Ishikawa (cell line): ENCODE results near the gene TSC1.

Experiments
- CEBPB ChIP-seq: IDR thresholded peaks from 2 replicates; pipeline ENCODE4 v1.6.1; 2012
- CREB1 ChIP-seq: IDR thresholded peaks from 2 replicates; pipeline ENCODE4 v1.6.1; 2012; ENCODE audit warnings: low read depth
- EGR1 ChIP-seq: IDR thresholded peaks from 2 replicates; pipeline ENCODE4 v1.6.1; 2012
- EP300 ChIP-seq: IDR thresholded peaks from 2 replicates; pipeline ENCODE4 v1.6.1; 2012; ENCODE audit warnings: borderline replicate concordance
- FOXM1 ChIP-seq: IDR thresholded peaks from 2 replicates; pipeline ENCODE4 v1.6.1; 2012; ENCODE audit warnings: low read depth, borderline replicate concordance
- NFIC ChIP-seq: IDR thresholded peaks from 2 replicates; pipeline ENCODE4 v1.6.1; 2012
- RAD21 ChIP-seq: IDR thresholded peaks from 2 replicates; pipeline ENCODE4 v1.6.1; 2012; ENCODE audit warnings: low read depth
- TAF1 ChIP-seq: IDR thresholded peaks from 2 replicates; pipeline ENCODE4 v1.6.1; 2012; ENCODE audit warnings: low read depth, mild to moderate bottlenecking
- TCF12 ChIP-seq: IDR thresholded peaks from 2 replicates; pipeline ENCODE4 v1.6.1; 2012; ENCODE audit warnings: low read depth
- TEAD4 ChIP-seq: IDR thresholded peaks from 2 replicates; pipeline ENCODE4 v1.6.1; 2012
- YY1 ChIP-seq: IDR thresholded peaks from 2 replicates; pipeline ENCODE4 v1.6.1; 2012; ENCODE audit warnings: low read depth
- ZBTB7A ChIP-seq: IDR thresholded peaks from 2 replicates; pipeline ENCODE4 v1.6.1; 2012; ENCODE audit warnings: low read depth
- TF ChIP-seq, protein P1 (sequence below): IDR thresholded peaks from 2 replicates; pipeline ENCODE4 v1.6.1; 2012
- TF ChIP-seq, protein P2 (sequence below): IDR thresholded peaks from 2 replicates; pipeline ENCODE4 v1.6.1; 2012
- TF ChIP-seq, protein P3 (sequence below): IDR thresholded peaks from 2 replicates; pipeline ENCODE4 v1.6.1; 2012; ENCODE audit warnings: low read depth, mild to moderate bottlenecking

Gene TSC1

DNA sequence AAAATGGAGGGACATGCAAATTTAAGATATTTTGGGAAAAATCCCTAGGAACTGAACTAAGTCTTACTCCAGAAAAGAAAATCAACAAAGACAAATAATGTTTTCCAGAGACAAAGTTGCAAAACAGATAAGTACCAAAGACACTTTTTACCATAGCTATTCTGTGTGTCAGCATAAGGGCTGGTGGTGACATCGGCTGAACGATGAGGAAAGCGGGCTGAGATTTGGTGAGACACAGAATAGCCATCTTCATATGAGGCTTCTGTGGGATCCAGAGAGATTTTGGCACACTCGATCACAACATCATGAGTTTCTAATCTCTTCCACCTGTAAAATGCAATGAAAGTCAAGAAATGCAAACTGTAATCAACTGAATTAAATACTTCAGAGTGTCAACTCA lies 32.3 kb downstream of the TSC1 start:
- TF ChIP-seq ZBTB7A (no peak), FOXM1 (no peak), YY1 (no peak), NFIC (no peak), TAF1 (no peak)

DNA sequence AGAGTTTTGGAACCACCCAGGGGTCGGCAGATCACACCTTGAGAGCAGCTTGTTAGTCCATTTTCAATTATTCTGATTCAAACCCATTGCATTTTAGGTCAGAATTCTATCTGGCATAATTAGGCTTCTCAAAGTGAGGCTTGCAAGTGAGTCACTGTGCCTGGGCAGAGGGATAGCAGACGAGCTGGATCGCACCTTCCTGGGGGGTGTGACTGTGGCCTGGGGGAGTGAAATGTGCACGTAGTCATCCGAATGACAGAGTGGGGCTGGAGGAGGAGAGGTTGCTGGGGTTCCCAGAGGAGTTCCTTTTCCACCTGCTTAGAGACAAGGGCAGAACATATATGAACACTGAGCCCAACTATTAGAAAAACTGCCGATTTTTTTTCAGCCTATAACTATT lies 34.0 kb downstream of the TSC1 start:
- TF ChIP-seq YY1 (no peak), TEAD4 (no peak), NFIC (no peak), ZBTB7A (no peak), RAD21 (no peak), FOXM1 (no peak), TAF1 (no peak), CREB1 (no peak)
- TF ChIP-seq, protein P1, sequence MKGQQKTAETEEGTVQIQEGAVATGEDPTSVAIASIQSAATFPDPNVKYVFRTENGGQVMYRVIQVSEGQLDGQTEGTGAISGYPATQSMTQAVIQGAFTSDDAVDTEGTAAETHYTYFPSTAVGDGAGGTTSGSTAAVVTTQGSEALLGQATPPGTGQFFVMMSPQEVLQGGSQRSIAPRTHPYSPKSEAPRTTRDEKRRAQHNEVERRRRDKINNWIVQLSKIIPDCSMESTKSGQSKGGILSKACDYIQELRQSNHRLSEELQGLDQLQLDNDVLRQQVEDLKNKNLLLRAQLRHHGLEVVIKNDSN: no peak
- TF ChIP-seq, protein P2, sequence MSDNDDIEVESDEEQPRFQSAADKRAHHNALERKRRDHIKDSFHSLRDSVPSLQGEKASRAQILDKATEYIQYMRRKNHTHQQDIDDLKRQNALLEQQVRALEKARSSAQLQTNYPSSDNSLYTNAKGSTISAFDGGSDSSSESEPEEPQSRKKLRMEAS: no peak

DNA sequence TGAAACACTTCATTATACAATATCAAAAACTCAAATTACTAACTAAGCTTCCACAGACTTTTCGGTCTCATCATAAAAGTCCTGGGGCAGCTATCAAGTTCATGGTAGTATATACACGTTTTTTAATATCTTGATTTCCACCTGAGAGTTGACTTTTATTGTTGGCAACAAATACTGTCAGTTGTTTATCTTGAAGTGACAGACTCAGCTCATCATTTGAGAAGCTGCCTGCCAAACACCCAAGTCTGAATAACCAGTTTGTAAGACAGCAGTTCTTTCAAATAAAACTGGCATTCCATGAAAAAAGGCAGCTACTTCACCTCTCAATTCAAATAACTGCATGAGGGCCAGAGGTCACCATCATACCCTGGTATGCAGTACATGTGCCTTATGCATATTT lies 35.1 kb downstream of the TSC1 start:
- TF ChIP-seq YY1 (no peak), NFIC (no peak), RAD21 (no peak), ZBTB7A (no peak), TAF1 (no peak), CREB1 (no peak), FOXM1 (no peak), TCF12 (no peak), CEBPB (no peak), EGR1 (no peak), EP300 (no peak), TEAD4 (no peak)
- TF ChIP-seq, protein P2: no peak
- TF ChIP-seq, protein P3, sequence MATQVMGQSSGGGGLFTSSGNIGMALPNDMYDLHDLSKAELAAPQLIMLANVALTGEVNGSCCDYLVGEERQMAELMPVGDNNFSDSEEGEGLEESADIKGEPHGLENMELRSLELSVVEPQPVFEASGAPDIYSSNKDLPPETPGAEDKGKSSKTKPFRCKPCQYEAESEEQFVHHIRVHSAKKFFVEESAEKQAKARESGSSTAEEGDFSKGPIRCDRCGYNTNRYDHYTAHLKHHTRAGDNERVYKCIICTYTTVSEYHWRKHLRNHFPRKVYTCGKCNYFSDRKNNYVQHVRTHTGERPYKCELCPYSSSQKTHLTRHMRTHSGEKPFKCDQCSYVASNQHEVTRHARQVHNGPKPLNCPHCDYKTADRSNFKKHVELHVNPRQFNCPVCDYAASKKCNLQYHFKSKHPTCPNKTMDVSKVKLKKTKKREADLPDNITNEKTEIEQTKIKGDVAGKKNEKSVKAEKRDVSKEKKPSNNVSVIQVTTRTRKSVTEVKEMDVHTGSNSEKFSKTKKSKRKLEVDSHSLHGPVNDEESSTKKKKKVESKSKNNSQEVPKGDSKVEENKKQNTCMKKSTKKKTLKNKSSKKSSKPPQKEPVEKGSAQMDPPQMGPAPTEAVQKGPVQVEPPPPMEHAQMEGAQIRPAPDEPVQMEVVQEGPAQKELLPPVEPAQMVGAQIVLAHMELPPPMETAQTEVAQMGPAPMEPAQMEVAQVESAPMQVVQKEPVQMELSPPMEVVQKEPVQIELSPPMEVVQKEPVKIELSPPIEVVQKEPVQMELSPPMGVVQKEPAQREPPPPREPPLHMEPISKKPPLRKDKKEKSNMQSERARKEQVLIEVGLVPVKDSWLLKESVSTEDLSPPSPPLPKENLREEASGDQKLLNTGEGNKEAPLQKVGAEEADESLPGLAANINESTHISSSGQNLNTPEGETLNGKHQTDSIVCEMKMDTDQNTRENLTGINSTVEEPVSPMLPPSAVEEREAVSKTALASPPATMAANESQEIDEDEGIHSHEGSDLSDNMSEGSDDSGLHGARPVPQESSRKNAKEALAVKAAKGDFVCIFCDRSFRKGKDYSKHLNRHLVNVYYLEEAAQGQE: no peak
- TF ChIP-seq, protein P1: no peak

DNA sequence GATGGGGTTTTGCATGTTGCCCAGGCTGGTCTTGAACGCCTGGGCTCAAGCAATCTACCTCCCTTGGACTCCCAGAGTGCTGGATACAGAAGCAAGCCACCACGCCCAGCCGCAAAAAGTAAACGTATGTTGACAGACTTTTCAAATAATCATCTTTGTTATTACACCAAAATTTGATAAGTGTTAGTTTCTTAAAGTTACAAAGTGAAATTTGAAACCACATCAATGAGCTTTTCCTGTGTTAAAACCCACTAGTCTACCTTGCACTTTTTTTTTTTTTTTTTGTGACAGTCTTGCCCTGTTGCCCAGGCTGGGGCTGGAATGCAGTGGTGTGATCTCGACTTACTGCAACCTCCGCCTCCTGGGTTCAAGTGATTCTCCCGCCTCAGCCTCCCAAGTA lies 35.8 kb downstream of the TSC1 start:
- TF ChIP-seq TAF1 (no peak), YY1 (no peak), EP300 (no peak), FOXM1 (no peak), TEAD4 (no peak), CREB1 (no peak), ZBTB7A (no peak)
- TF ChIP-seq, protein P3: no peak
- TF ChIP-seq, protein P2: no peak
- TF ChIP-seq, protein P1: no peak

DNA sequence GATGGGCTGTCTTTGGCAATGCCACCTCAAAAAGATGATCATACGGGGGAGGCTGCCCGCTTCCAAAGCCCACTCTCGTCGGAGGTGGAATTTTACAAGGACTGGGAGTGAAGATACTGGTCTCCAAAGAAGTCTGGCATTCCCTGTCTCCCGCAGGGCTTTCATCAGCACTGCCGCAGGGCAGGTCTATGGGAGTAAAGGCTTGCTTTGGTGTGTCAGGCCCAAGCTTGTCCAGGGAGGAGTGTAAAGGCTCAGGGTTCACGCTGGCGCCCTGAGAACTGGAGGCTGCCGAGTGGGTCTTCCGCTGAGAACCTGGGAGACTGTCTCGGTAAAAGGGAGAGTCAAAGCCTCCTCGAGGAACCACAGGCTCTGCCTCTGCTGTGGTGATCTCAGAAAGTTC lies 38.7 kb downstream of the TSC1 start:
- TF ChIP-seq, protein P3: no peak
- TF ChIP-seq EGR1: no peak
- TF ChIP-seq EP300: no peak
- no peak for TF ChIP-seq TCF12
- TF ChIP-seq TAF1: no peak
- TF ChIP-seq TEAD4: no peak
- TF ChIP-seq, protein P1: no peak
- TF ChIP-seq, protein P2: no peak
- TF ChIP-seq CREB1: no peak
- no peak for TF ChIP-seq ZBTB7A
- TF ChIP-seq RAD21: no peak
- TF ChIP-seq YY1: no peak
- no peak for TF ChIP-seq FOXM1
- no peak for TF ChIP-seq CEBPB
